Endothelial cell of hepatic sinusoid (primary cell): ENCODE measurements around the gene PNLDC1.
"Not testable (repeated sequence)": the region's sequence is repeated elsewhere in the genome, so short reads cannot be mapped to it uniquely, and the experiment has no call there.

Experiments used
- in situ Hi-C: cut with HindIII; loops from 2 replicates; pipeline ENCODE4 v1.10.0; 2017; ENCODE audit warnings: low sequenced_read_pairs

Gene PNLDC1

GRCh38 chr6:159778542-159779103 lies 21.5 kb upstream of the PNLDC1 start:
- in situ Hi-C loops, result no loop called here

- in situ Hi-C loops, result no loop called here
Observed at GRCh38 chr6:159788276-159788675, 11.8 kb upstream of the PNLDC1 start.

- in situ Hi-C loops, result no loop called here
Observed at GRCh38 chr6:159788753-159789376, 11.2 kb upstream of the PNLDC1 start.

- in situ Hi-C loops, result no loop called here
Observed at GRCh38 chr6:159789377-159790148, 10.5 kb upstream of the PNLDC1 start, which contains the start of gene TCP1. TSS of gene TCP1 (minus strand) at chr6:159789602. CDS start at chr6:159789468, 134 bp downstream.

- in situ Hi-C loops, result no loop called here
Observed at GRCh38 chr6:159790149-159790955, 9.7 kb upstream of the PNLDC1 start, which contains the start of gene MRPL18. TSS of gene MRPL18 (plus strand) at chr6:159790467. CDS start at chr6:159790588, 121 bp downstream.

- in situ Hi-C loops, result no loop called here
Observed at GRCh38 chr6:159790956-159791598, 9.0 kb upstream of the PNLDC1 start.

- in situ Hi-C loops, result not testable (repeated sequence)
Observed at GRCh38 chr6:159794976-159795375, 5.1 kb upstream of the PNLDC1 start.

- in situ Hi-C loops, result no loop called here
Observed at GRCh38 chr6:159797554-159797953, 2.5 kb upstream of the PNLDC1 start.

GRCh38 chr6:159801935-159802334 lies 1.9 kb downstream of the PNLDC1 start:
- in situ Hi-C loops, result no loop called here

GRCh38 chr6:159804504-159804903 lies 4.4 kb downstream of the PNLDC1 start:
- in situ Hi-C loops, result no loop called here

- in situ Hi-C loops, result no loop called here
Observed at GRCh38 chr6:159805440-159806020, 5.5 kb downstream of the PNLDC1 start.

GRCh38 chr6:159806021-159806458 lies 6.0 kb downstream of the PNLDC1 start:
- in situ Hi-C loops, result no loop called here

- in situ Hi-C loops, result no loop called here
Observed at GRCh38 chr6:159807150-159807858, 7.2 kb downstream of the PNLDC1 start.

GRCh38 chr6:159808647-159809046 lies 8.6 kb downstream of the PNLDC1 start:
- in situ Hi-C loops, result no loop called here

- in situ Hi-C loops, result no loop called here
Observed at GRCh38 chr6:159809149-159809548, 9.1 kb downstream of the PNLDC1 start.

- in situ Hi-C loops, result no loop called here
Observed at GRCh38 chr6:159813781-159814180, 13.7 kb downstream of the PNLDC1 start.

GRCh38 chr6:159815410-159815809 lies 15.3 kb downstream of the PNLDC1 start:
- in situ Hi-C loops, result no loop called here

GRCh38 chr6:159816775-159817174 lies 16.7 kb downstream of the PNLDC1 start:
- in situ Hi-C loops, result not testable (repeated sequence)

- in situ Hi-C loops, result no loop called here
Observed at GRCh38 chr6:159817951-159818739, 18.1 kb downstream of the PNLDC1 start.
